NT2/D1 (cell line): ENCODE data around the gene TCP11.

Source experiments
- YY1 ChIP-seq: IDR thresholded peaks from 2 replicates; pipeline ENCODE4 v1.6.1; 2011; ENCODE audit not compliant: insufficient read length, insufficient read depth
- ZNF274 ChIP-seq: IDR thresholded peaks from 2 replicates; pipeline ENCODE4 v1.6.1; 2011; ENCODE audit warnings: mild to moderate bottlenecking, low read depth, low read length

GRCh38 chr6:35186571-35186970, 45.4 kb upstream of the TCP11 start:
- no peak for TF ChIP-seq ZNF274
- TF ChIP-seq YY1 = no peak
